Measurements from ENCODE around the gene PITX2.

GRCh38 chr4:110610940-110611831 lies 11.7 kb downstream of the PITX2 start:
- TF ChIP-seq, protein P1, sequence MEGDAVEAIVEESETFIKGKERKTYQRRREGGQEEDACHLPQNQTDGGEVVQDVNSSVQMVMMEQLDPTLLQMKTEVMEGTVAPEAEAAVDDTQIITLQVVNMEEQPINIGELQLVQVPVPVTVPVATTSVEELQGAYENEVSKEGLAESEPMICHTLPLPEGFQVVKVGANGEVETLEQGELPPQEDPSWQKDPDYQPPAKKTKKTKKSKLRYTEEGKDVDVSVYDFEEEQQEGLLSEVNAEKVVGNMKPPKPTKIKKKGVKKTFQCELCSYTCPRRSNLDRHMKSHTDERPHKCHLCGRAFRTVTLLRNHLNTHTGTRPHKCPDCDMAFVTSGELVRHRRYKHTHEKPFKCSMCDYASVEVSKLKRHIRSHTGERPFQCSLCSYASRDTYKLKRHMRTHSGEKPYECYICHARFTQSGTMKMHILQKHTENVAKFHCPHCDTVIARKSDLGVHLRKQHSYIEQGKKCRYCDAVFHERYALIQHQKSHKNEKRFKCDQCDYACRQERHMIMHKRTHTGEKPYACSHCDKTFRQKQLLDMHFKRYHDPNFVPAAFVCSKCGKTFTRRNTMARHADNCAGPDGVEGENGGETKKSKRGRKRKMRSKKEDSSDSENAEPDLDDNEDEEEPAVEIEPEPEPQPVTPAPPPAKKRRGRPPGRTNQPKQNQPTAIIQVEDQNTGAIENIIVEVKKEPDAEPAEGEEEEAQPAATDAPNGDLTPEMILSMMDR (conservative IDR thresholded peaks at IDR 0.05; ENCODE audit: low read depth in 2 of 2) = no peak
- no peak for TF ChIP-seq ETS1 (IDR thresholded peaks at IDR 0.05)
- TF ChIP-seq, protein P2, sequence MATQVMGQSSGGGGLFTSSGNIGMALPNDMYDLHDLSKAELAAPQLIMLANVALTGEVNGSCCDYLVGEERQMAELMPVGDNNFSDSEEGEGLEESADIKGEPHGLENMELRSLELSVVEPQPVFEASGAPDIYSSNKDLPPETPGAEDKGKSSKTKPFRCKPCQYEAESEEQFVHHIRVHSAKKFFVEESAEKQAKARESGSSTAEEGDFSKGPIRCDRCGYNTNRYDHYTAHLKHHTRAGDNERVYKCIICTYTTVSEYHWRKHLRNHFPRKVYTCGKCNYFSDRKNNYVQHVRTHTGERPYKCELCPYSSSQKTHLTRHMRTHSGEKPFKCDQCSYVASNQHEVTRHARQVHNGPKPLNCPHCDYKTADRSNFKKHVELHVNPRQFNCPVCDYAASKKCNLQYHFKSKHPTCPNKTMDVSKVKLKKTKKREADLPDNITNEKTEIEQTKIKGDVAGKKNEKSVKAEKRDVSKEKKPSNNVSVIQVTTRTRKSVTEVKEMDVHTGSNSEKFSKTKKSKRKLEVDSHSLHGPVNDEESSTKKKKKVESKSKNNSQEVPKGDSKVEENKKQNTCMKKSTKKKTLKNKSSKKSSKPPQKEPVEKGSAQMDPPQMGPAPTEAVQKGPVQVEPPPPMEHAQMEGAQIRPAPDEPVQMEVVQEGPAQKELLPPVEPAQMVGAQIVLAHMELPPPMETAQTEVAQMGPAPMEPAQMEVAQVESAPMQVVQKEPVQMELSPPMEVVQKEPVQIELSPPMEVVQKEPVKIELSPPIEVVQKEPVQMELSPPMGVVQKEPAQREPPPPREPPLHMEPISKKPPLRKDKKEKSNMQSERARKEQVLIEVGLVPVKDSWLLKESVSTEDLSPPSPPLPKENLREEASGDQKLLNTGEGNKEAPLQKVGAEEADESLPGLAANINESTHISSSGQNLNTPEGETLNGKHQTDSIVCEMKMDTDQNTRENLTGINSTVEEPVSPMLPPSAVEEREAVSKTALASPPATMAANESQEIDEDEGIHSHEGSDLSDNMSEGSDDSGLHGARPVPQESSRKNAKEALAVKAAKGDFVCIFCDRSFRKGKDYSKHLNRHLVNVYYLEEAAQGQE (IDR thresholded peaks at IDR 0.05; ENCODE audit: unreplicated experiment) = no peak
- peak; percentile 87 for TF ChIP-seq EZH2 (IDR thresholded peaks at IDR 0.05; ENCODE audit: low read depth, unreplicated experiment)
- TF ChIP-seq POLR2AphosphoS5 (IDR thresholded peaks at IDR 0.05; ENCODE audit: low read depth) = no peak
- TF ChIP-seq CREB1 (CRISPR knock-in tag; IDR thresholded peaks at IDR 0.05; ENCODE audit: low read depth) = no peak
- TF ChIP-seq ZNF331 (CRISPR knock-in tag; IDR thresholded peaks at IDR 0.05; ENCODE audit: low read depth) = no peak
